ENCODE data around the gene TP53INP2. TPM values are rescaled to one million over a fixed set of nuclear protein-coding genes. Genes with fewer than 3 reads are reported as not detected.

The TP53INP2 gene
- total and polyA plus RNA-seq, 9 of the 15 experiments (the other 6 are each of a cell fraction or from before 2014, with no cell fraction given) = 0.43 to 5.0 (median 1.3) TPM

- TF ChIP-seq HLTF (IDR thresholded peaks at IDR 0.05) (no peak), CHCHD3 (CRISPR knock-in tag; IDR thresholded peaks at IDR 0.05) (no peak), NFATC3 (IDR thresholded peaks at IDR 0.05) (0 out of 2 replicates have a peak, but pooled peaks have one; percentile 32), ZNF146 (CRISPR knock-in tag; IDR thresholded peaks at IDR 0.05; ENCODE audit: unreplicated experiment) (no peak), RBM15 (IDR thresholded peaks at IDR 0.05; ENCODE audit: insufficient read depth, low read length) (no peak), PURB (CRISPR knock-in tag; IDR thresholded peaks at IDR 0.05; ENCODE audit: low read depth) (no peak), MEIS2 (IDR thresholded peaks at IDR 0.05; ENCODE audit: partially characterized antibody) (peak; percentile 81), POLR2A (conservative IDR thresholded peaks at IDR 0.05) (no peak; the same call in 1 of the 2 replicates), HES1 (IDR thresholded peaks at IDR 0.05; ENCODE audit: low read depth) (peak; percentile 70), RBBP5 (IDR thresholded peaks at IDR 0.05; ENCODE audit: borderline replicate concordance, insufficient read depth, low read length, poor library complexity, severe bottlenecking) (no peak), ZBTB34 (CRISPR knock-in tag; IDR thresholded peaks at IDR 0.05) (no peak), NBN (IDR thresholded peaks at IDR 0.05; ENCODE audit: low read depth) (peak; percentile 89), JUN (IDR thresholded peaks at IDR 0.05; ENCODE audit: borderline replicate concordance, low read depth, low read length) (peak; percentile 99), JUN (CRISPR knock-in tag; IDR thresholded peaks at IDR 0.05; ENCODE audit: borderline replicate concordance) (peak; percentile 43; the same call in 1 of the 2 replicates), ESRRB (CRISPR knock-in tag; IDR thresholded peaks at IDR 0.05; ENCODE audit: borderline replicate concordance) (no peak), NELFE (IDR thresholded peaks at IDR 0.05; ENCODE audit: insufficient read depth, insufficient read length) (no peak), ETV6 (IDR thresholded peaks at IDR 0.05; ENCODE audit: borderline replicate concordance in 1 of 2, low read depth in 2 of 2, low read length in 1 of 2) (no peak), ETV6 (CRISPR knock-in tag; IDR thresholded peaks at IDR 0.05; ENCODE audit: borderline replicate concordance) (no peak), DLX4 (CRISPR knock-in tag; IDR thresholded peaks at IDR 0.05) (no peak), SAP30 (IDR thresholded peaks at IDR 0.05; ENCODE audit: borderline replicate concordance, insufficient read depth, low read depth, low read length, poor library complexity, severe bottlenecking) (no peak), HNRNPH1 (optimal IDR thresholded peaks at IDR 0.05; ENCODE audit: low read depth, low read length) (no peak), KHSRP (IDR thresholded peaks at IDR 0.05) (peak; percentile 61; the same call in 1 of the 2 replicates), MITF (IDR thresholded peaks at IDR 0.05) (peak; percentile 68; the same call in 1 of the 2 replicates), FOXP1 (CRISPR knock-in tag; IDR thresholded peaks at IDR 0.05) (no peak)
Measured at GRCh38 chr20:34713194-34713943, 9.2 kb downstream of the TP53INP2 start (continued).
